Measurements from ENCODE around the gene OTUD5.
A peak's percentile ranks its signal among the peaks of the same experiment; 100 is the strongest.
"Not testable (repeated sequence)": the region's sequence is repeated elsewhere in the genome, so short reads cannot be mapped to it uniquely, and the experiment has no call there.

The OTUD5 gene

GRCh38 chrX:48892896-48893295 is 64.5 kb downstream of the OTUD5 start:
- no peak for TF ChIP-seq CTCF (IDR thresholded peaks at IDR 0.05; ENCODE audit: low read depth, low read length)
- no peak overlapping the region for H3K4me3 ChIP-seq (ENCODE audit: low read depth, low read length)

- H3K4me3 ChIP-seq (ENCODE audit: low read depth, low read length), result peak overlapping the region; percentile 53
- TF ChIP-seq CTCF (IDR thresholded peaks at IDR 0.05; ENCODE audit: low read depth, low read length), result peak; percentile 32
Measured at GRCh38 chrX:48891402-48892288, 65.8 kb downstream of the OTUD5 start.

- no peak for TF ChIP-seq CTCF (IDR thresholded peaks at IDR 0.05; ENCODE audit: low read depth, low read length)
- H3K4me3 ChIP-seq (ENCODE audit: low read depth, low read length), result peak overlapping the region; percentile 53
Measured at GRCh38 chrX:48890934-48891401, 66.4 kb downstream of the OTUD5 start.

- no peak for TF ChIP-seq CTCF (IDR thresholded peaks at IDR 0.05; ENCODE audit: low read depth, low read length)
- H3K4me3 ChIP-seq (ENCODE audit: low read depth, low read length), result peak overlapping the region; percentile 53; the same call in 1 of the 2 replicates
Measured at GRCh38 chrX:48890296-48890925, 67.0 kb downstream of the OTUD5 start.

- not testable (repeated sequence) for H3K4me3 ChIP-seq (ENCODE audit: low read depth, low read length)
Measured at GRCh38 chrX:48886586-48886985, 70.8 kb downstream of the OTUD5 start.

GRCh38 chrX:48883729-48884128 is 73.7 kb downstream of the OTUD5 start:
- no peak overlapping the region for H3K4me3 ChIP-seq (ENCODE audit: low read depth, low read length)
- no peak for TF ChIP-seq CTCF (IDR thresholded peaks at IDR 0.05; ENCODE audit: low read depth, low read length)

- not testable (repeated sequence) for H3K4me3 ChIP-seq (ENCODE audit: low read depth, low read length)
Measured at GRCh38 chrX:48876944-48877343, 80.5 kb downstream of the OTUD5 start.

All from WI38 (cell line).